ENCODE measurements around the gene NKAIN4. TPM values are rescaled to one million over a fixed set of nuclear protein-coding genes. Genes with fewer than 3 reads are reported as not detected.
"Not testable (repeated sequence)": the region's sequence is repeated elsewhere in the genome, so short reads cannot be mapped to it uniquely, and the experiment has no call there.

Gene NKAIN4
- total and polyA plus RNA-seq, 2 donors from 2014 or later = 29.7 to 107 TPM

DNA sequence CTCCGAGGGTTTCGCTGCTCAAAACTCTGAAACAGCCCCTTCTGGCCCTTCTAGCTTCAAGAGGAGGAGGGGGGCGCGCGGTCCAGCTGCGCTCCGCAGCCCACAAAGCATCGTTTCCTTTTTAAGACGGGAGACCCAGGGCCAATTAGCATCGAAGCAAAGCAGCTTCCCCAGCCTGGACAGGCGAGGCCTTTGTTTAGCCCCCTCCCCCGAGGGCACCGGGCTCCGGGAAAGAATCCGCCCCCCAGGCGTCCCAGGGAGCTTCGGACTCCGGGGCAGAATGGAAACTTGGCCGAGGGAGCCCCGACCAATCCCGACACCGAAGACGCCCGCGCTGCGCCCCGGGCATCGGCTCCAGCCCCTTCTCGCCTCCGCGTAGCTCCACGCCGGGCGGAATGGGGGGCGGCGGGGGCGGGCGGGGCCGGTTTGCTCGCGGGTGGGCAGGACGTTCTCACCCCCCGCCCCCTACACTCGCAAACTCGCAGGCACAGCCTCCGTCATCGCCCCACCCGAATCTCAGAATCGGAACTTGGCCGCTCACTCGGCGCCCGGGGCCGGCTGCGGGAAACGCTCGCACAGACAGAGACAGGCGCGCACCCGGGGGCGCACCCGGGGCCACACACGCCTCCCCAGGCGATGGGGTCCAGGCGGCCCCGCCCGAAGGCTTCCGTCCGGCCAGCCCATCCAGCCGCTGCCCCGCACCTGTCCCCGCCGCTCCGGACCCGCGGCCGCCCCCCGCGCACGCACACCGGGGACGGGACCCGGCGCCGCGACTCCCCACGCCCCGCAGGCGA, 628 bp downstream of the NKAIN4 start:
- intact Hi-C loops (cut with DNase I) = no loop called here
- no peak overlapping the region for H3K9ac ChIP-seq (ENCODE audit: low read length in 3 of 3)
- TF ChIP-seq, protein P1, sequence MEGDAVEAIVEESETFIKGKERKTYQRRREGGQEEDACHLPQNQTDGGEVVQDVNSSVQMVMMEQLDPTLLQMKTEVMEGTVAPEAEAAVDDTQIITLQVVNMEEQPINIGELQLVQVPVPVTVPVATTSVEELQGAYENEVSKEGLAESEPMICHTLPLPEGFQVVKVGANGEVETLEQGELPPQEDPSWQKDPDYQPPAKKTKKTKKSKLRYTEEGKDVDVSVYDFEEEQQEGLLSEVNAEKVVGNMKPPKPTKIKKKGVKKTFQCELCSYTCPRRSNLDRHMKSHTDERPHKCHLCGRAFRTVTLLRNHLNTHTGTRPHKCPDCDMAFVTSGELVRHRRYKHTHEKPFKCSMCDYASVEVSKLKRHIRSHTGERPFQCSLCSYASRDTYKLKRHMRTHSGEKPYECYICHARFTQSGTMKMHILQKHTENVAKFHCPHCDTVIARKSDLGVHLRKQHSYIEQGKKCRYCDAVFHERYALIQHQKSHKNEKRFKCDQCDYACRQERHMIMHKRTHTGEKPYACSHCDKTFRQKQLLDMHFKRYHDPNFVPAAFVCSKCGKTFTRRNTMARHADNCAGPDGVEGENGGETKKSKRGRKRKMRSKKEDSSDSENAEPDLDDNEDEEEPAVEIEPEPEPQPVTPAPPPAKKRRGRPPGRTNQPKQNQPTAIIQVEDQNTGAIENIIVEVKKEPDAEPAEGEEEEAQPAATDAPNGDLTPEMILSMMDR (IDR thresholded peaks at IDR 0.05; ENCODE audit: borderline replicate concordance, extremely low read depth, insufficient read depth) = no peak
- peaks cover 0 to 4% (median 0%) of the 10 kb centered on the region in 3 donors for H3K4me1 ChIP-seq (ENCODE audit: control insufficient read depth in 2 of 3, insufficient read depth in 2 of 3, low read depth in 1 of 3, low read length in 3 of 3)
- H3K36me3 ChIP-seq (ENCODE audit: control insufficient read depth in 2 of 3, insufficient read depth in 3 of 3, low read length in 3 of 3) = no peaks in the 10 kb centered on the region
- no peak overlapping the region for H3K27ac ChIP-seq (ENCODE audit: low read depth in 2 of 2, low read length in 2 of 2)
- no peaks in the 10 kb centered on the region for H3K9me3 ChIP-seq (ENCODE audit: control insufficient read depth in 2 of 3, insufficient read depth in 1 of 3, low read length in 3 of 3)
- no peaks in the 10 kb centered on the region for H3K27me3 ChIP-seq (ENCODE audit: control insufficient read depth, insufficient read depth, low read length)
- FAIRE-seq = no peak
- H3K4me3 ChIP-seq (ENCODE audit: low read length in 3 of 3) = no peak overlapping the region
- peak in 4 of 5 donors; percentile 73 to 89 (median 78) for DNase-seq

DNA sequence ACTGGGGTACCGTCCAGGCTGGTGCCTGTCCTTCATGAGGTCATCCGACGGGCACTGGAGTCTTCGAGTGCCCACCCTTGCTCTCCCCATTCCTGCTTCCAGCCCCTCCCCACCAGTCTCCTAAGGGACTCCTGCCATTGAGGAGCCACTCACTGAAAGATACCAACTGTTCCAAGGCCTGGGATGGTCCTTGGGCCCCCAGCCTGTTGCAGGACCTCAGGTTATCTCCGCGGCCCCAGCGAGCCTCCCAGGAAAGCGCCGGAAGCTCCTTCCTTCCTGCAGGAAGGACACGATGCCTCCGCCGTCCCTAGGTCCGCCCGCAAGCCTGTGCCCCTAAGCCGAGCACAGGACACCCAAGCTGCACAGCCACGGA, 1.2 kb downstream of the NKAIN4 start:
- H3K27ac ChIP-seq (ENCODE audit: low read depth in 2 of 2, low read length in 2 of 2) = no peak overlapping the region
- intact Hi-C loops (cut with DNase I) = no loop called here
- FAIRE-seq (no peak), DNase-seq (no peak)
- no peaks in the 10 kb centered on the region for H3K27me3 ChIP-seq (ENCODE audit: control insufficient read depth, insufficient read depth, low read length)
- no peaks in the 10 kb centered on the region for H3K36me3 ChIP-seq (ENCODE audit: control insufficient read depth in 2 of 3, insufficient read depth in 3 of 3, low read length in 3 of 3)
- H3K4me3 ChIP-seq (ENCODE audit: low read length in 3 of 3) = peak overlapping the region in 1 of 3 donors; percentile 26
- H3K4me1 ChIP-seq (ENCODE audit: control insufficient read depth in 2 of 3, insufficient read depth in 2 of 3, low read depth in 1 of 3, low read length in 3 of 3) = peaks cover 0 to 7% (median 1%) of the 10 kb centered on the region in 3 donors
- TF ChIP-seq, protein P1 (IDR thresholded peaks at IDR 0.05; ENCODE audit: borderline replicate concordance, extremely low read depth, insufficient read depth) = no peak
- H3K9me3 ChIP-seq (ENCODE audit: control insufficient read depth in 2 of 3, insufficient read depth in 1 of 3, low read length in 3 of 3) = no peaks in the 10 kb centered on the region
- no peak overlapping the region for H3K9ac ChIP-seq (ENCODE audit: low read length in 3 of 3)

DNA sequence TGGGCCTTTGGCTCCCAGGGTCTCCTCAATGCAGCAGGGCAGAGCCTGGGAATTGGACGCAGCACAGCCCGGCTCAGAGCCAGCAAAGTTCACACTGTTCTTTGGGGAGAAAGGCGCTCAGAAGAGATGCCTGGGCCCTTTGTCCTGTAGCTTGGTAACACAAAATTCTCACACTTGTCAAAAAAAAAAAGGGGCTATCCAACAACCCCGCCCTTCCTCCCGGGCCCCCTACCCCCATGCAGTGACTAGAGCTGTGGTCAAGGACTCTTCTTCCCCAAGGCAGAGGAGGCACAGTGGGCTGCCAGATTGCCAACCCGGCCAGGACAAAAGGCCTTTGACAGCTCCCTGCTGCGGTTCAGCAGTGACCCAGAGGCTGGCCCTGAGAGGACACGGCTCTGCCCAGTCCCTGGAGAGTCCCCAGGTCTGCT, 2.0 kb downstream of the NKAIN4 start:
- H3K4me3 ChIP-seq (ENCODE audit: low read length in 3 of 3) = no peak overlapping the region
- FAIRE-seq (no peak), DNase-seq (no peak)
- H3K27me3 ChIP-seq (ENCODE audit: control insufficient read depth, insufficient read depth, low read length) = no peaks in the 10 kb centered on the region
- H3K27ac ChIP-seq (ENCODE audit: low read depth in 2 of 2, low read length in 2 of 2) = no peak overlapping the region
- H3K9me3 ChIP-seq (ENCODE audit: control insufficient read depth in 2 of 3, insufficient read depth in 1 of 3, low read length in 3 of 3) = no peaks in the 10 kb centered on the region
- peaks cover 0 to 9% (median 2%) of the 10 kb centered on the region in 3 donors for H3K4me1 ChIP-seq (ENCODE audit: control insufficient read depth in 2 of 3, insufficient read depth in 2 of 3, low read depth in 1 of 3, low read length in 3 of 3)
- intact Hi-C loops (cut with DNase I) = no loop called here
- TF ChIP-seq, protein P1 (IDR thresholded peaks at IDR 0.05; ENCODE audit: borderline replicate concordance, extremely low read depth, insufficient read depth) = no peak
- H3K36me3 ChIP-seq (ENCODE audit: control insufficient read depth in 2 of 3, insufficient read depth in 3 of 3, low read length in 3 of 3) = no peaks in the 10 kb centered on the region
- no peak overlapping the region for H3K9ac ChIP-seq (ENCODE audit: low read length in 3 of 3)

DNA sequence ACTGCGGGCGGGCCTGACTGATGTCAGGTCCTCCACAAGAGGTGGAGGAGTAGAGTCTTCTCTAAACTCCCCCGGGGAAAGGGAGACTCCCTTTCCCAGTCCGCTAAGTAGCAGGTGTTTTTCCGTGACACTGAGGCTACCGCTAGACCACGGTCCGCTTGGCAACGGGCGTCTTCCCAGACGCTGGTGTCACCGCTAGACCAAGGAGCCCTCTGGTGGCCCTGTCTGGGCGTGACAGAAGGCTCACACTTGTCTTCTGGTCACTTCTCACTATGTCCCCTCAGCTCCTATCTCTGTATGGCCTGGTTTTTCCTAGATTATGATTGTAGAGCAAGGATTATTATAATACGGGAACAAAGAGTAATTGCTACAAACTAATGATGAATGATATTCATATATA, 2.9 kb downstream of the NKAIN4 start:
- H3K36me3 ChIP-seq (ENCODE audit: control insufficient read depth in 2 of 3, insufficient read depth in 3 of 3, low read length in 3 of 3); H3K27ac ChIP-seq (ENCODE audit: low read depth in 2 of 2, low read length in 2 of 2); intact Hi-C loops (cut with DNase I); H3K27me3 ChIP-seq (ENCODE audit: control insufficient read depth, insufficient read depth, low read length); H3K9me3 ChIP-seq (ENCODE audit: control insufficient read depth in 2 of 3, insufficient read depth in 1 of 3, low read length in 3 of 3); H3K4me3 ChIP-seq (ENCODE audit: low read length in 3 of 3); FAIRE-seq; H3K9ac ChIP-seq (ENCODE audit: low read length in 3 of 3): not testable (repeated sequence)
- peaks cover 0 to 17% (median 2%) of the 10 kb centered on the region in 3 donors for H3K4me1 ChIP-seq (ENCODE audit: control insufficient read depth in 2 of 3, insufficient read depth in 2 of 3, low read depth in 1 of 3, low read length in 3 of 3)
- peak in 1 of 5 donors; percentile 51 for DNase-seq

Measured in kidney (tissue), 14 donors.